ENCODE results near the gene SYNJ2. TPM values are rescaled to one million over a fixed set of nuclear protein-coding genes. Genes with fewer than 3 reads are reported as not detected.

Gene SYNJ2
- total RNA-seq, 1 experiment from 2014 or later, result 3.9 TPM

- in situ Hi-C loops (cut with HindIII; ENCODE audit: low pct_unique_long_range_greater_than_20kb, low sequenced_read_pairs), result no loop called here
Measured at GRCh38 chr6:158004701-158005095, 23.0 kb downstream of the SYNJ2 start.

GRCh38 chr6:158005626-158006180 is 24.0 kb downstream of the SYNJ2 start:
- no peak for DNase-seq (ENCODE audit: low read depth, low spot score)
- in situ Hi-C loops (cut with HindIII; ENCODE audit: low pct_unique_long_range_greater_than_20kb, low sequenced_read_pairs), result no loop called here

More at GRCh38 chr6:158004701-158005095, 23.0 kb downstream of the SYNJ2 start:
- DNase-seq (ENCODE audit: low read depth, low spot score), result no peak

- in situ Hi-C loops (cut with HindIII; ENCODE audit: low pct_unique_long_range_greater_than_20kb, low sequenced_read_pairs), result no loop called here
- no peak for DNase-seq (ENCODE audit: low read depth, low spot score)
Measured at GRCh38 chr6:158006331-158006730, 24.7 kb downstream of the SYNJ2 start.

- in situ Hi-C loops (cut with HindIII; ENCODE audit: low pct_unique_long_range_greater_than_20kb, low sequenced_read_pairs), result no loop called here
Measured at GRCh38 chr6:158006821-158007570, 25.3 kb downstream of the SYNJ2 start.

GRCh38 chr6:158008864-158009113 is 27.1 kb downstream of the SYNJ2 start:
- DNase-seq (ENCODE audit: low read depth, low spot score), result no peak
- in situ Hi-C loops (cut with HindIII; ENCODE audit: low pct_unique_long_range_greater_than_20kb, low sequenced_read_pairs), result no loop called here

More at GRCh38 chr6:158006821-158007570, 25.3 kb downstream of the SYNJ2 start:
- no peak for DNase-seq (ENCODE audit: low read depth, low spot score)

GRCh38 chr6:158009114-158009891 is 27.6 kb downstream of the SYNJ2 start:
- no peak for DNase-seq (ENCODE audit: low read depth, low spot score)
- in situ Hi-C loops (cut with HindIII; ENCODE audit: low pct_unique_long_range_greater_than_20kb, low sequenced_read_pairs), result no loop called here

GRCh38 chr6:158009935-158010585 is 28.4 kb downstream of the SYNJ2 start:
- in situ Hi-C loops (cut with HindIII; ENCODE audit: low pct_unique_long_range_greater_than_20kb, low sequenced_read_pairs), result no loop called here
- no peak for DNase-seq (ENCODE audit: low read depth, low spot score)

GRCh38 chr6:158010591-158011477 is 29.2 kb downstream of the SYNJ2 start:
- in situ Hi-C loops (cut with HindIII; ENCODE audit: low pct_unique_long_range_greater_than_20kb, low sequenced_read_pairs), result no loop called here
- no peak for DNase-seq (ENCODE audit: low read depth, low spot score)

- DNase-seq (ENCODE audit: low read depth, low spot score), result peak; percentile 48
- in situ Hi-C loops (cut with HindIII; ENCODE audit: low pct_unique_long_range_greater_than_20kb, low sequenced_read_pairs), result no loop called here
Measured at GRCh38 chr6:158011478-158011920, 29.8 kb downstream of the SYNJ2 start.

GRCh38 chr6:158011980-158012566 is 30.4 kb downstream of the SYNJ2 start:
- in situ Hi-C loops (cut with HindIII; ENCODE audit: low pct_unique_long_range_greater_than_20kb, low sequenced_read_pairs), result no loop called here
- DNase-seq (ENCODE audit: low read depth, low spot score), result no peak

- DNase-seq (ENCODE audit: low read depth, low spot score), result no peak
- in situ Hi-C loops (cut with HindIII; ENCODE audit: low pct_unique_long_range_greater_than_20kb, low sequenced_read_pairs), result no loop called here
Measured at GRCh38 chr6:158013904-158014504, 32.3 kb downstream of the SYNJ2 start.

GRCh38 chr6:158014505-158015187 is 33.0 kb downstream of the SYNJ2 start:
- no peak for DNase-seq (ENCODE audit: low read depth, low spot score)
- in situ Hi-C loops (cut with HindIII; ENCODE audit: low pct_unique_long_range_greater_than_20kb, low sequenced_read_pairs), result no loop called here

GRCh38 chr6:158015188-158015506 is 33.5 kb downstream of the SYNJ2 start:
- DNase-seq (ENCODE audit: low read depth, low spot score), result no peak
- in situ Hi-C loops (cut with HindIII; ENCODE audit: low pct_unique_long_range_greater_than_20kb, low sequenced_read_pairs), result no loop called here

- in situ Hi-C loops (cut with HindIII; ENCODE audit: low pct_unique_long_range_greater_than_20kb, low sequenced_read_pairs), result no loop called here
- no peak for DNase-seq (ENCODE audit: low read depth, low spot score)
Measured at GRCh38 chr6:158016571-158017383, 35.1 kb downstream of the SYNJ2 start.

GRCh38 chr6:158017621-158018040 is 36.0 kb downstream of the SYNJ2 start:
- in situ Hi-C loops (cut with HindIII; ENCODE audit: low pct_unique_long_range_greater_than_20kb, low sequenced_read_pairs), result no loop called here
- no peak for DNase-seq (ENCODE audit: low read depth, low spot score)
